DMS53 treated with DMSO at 0.1 percent for 48 hours (cell line): ENCODE results near the gene LRRC34.

ENCODE experiments used
- DNase-seq: peaks from one replicate; lab custom pipeline; 2025; ENCODE audit not compliant: unreplicated experiment; lab: John Stamatoyannopoulos, UW

LRRC34 gene

GRCh38 chr3:169815590-169816150 is 3.0 kb upstream of the LRRC34 start:
- no peak for DNase-seq

DNA sequence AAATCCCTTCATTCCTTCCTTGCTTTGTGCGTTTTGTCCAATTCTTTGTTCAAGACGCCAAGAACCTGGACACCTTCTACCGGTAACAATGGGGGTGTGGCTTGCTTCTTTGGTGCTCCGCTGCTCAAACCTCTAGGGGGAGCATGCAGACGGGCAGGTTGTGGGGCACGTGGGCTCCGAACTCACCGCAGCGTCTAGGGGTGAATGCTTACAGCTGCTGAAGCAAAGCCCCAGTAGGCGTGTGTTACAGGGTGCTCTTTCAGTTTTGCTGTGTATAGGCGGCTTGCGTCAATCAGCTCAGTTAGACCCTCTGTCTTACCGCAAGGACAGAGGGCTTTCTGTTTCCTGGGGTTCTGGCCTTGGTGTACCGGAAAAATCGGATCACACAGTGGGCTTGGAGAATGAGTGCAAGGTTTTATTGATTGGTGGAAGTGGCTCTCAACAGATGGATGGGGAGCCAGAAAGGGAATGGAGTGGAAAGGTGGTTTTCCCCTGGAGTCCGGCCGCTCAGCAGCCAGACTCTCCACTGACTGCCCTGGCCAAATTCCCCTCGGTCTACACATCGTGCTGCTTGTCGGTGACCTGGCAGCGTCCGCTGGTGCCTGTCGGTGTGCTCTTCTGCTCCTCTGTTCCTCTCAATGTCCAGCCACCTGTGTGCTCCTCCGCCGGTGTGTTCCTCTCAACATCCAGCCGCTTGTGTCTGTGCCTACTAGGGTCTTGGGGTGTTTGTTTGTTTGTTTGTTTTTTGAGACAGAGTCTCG is 1.2 kb upstream of the LRRC34 start:
- peak; percentile 57 for DNase-seq

DNA sequence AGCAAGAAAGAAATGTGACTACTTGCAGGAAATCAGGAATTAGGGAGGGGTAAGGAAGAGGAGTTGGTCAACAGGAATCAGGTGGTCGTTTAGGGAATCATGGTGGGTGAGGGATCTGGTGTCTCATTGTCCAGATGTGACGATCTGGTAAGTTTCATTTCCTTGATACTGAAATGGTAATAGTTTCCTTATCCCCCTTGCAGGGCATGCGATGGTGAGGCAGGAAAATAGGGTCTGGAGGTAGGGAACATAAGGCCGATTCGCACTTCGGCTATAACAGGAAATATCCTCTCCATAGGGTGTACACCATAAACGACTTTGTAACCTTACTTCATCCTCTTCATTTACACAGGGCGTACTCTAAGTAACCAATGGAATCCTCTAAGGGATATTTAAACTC is 574 bp upstream of the LRRC34 start:
- DNase-seq: peak; percentile 40

DNA sequence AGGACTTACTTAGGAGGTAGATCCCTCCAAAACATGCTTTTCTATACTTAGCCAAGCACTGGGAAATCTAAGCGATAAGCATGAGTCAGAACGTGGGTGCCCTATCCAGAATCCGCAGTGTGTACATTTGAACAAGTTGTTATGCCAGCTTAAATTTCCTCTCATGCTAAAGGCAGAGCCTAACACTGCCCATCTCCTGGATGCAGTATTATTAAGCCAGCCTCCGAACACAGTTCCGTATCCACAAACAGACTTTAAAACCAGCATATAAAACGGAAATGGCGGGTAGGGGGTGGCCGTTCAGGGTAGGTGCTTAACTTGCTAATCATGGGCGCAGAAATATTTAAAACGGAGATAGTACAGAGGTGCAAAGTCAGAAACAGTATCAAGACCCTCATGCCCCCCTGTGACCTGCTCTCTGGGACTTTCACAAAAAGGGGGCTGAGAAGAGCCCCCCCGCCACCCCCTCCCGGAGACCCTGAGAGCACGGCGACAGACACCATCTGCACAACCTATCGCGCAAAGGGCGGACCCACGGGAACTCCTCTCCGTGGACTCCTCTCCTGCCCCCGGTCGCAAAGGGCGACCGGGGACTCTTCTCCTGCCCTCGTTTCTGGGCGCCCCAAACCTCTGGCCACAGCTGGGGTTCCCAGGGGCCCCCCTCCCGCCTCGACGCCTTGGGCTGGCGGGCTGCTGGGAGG is 923 bp downstream of the LRRC34 start:
- peak; percentile 50 for DNase-seq

DNA sequence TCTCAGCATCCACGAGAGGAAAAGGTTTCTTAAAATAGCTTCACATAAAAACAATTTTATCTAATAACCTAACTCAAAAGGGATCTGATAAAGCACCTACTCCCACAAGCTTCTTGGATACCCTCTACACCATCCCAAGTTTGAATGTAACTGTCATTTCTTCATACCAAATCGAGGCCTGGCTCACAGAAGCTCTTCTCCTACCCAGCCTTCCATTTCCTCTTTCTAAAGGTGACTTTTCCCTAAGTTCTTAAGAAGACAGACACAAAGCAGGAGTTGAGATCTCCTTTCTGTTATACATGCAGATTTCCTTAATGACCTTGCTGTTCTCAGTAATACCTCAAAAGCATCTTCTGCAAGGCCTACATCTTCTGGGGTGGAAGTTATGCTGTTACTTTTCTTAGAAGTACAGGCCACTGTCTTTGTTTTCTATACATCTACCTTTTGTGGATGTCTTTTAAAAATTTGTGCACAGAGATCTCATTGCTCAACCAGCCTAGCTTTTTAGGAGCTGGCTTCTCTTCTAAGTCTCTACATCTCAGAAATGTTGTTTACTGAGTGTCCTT is 3.4 kb downstream of the LRRC34 start:
- no peak for DNase-seq

- DNase-seq: no peak
Observed at GRCh38 chr3:169804681-169805080, 8.0 kb downstream of the LRRC34 start.

GRCh38 chr3:169792359-169792758 is 20.3 kb downstream of the LRRC34 start:
- no peak for DNase-seq

GRCh38 chr3:169790687-169791429 is 21.8 kb downstream of the LRRC34 start:
- DNase-seq: no peak

GRCh38 chr3:169790219-169790618 is 22.5 kb downstream of the LRRC34 start:
- DNase-seq: no peak

- DNase-seq: no peak
Observed at GRCh38 chr3:169787791-169788190, 24.9 kb downstream of the LRRC34 start.

GRCh38 chr3:169787120-169787519 is 25.6 kb downstream of the LRRC34 start:
- no peak for DNase-seq

- DNase-seq: no peak
Observed at GRCh38 chr3:169781209-169781855, 31.4 kb downstream of the LRRC34 start.

DNA sequence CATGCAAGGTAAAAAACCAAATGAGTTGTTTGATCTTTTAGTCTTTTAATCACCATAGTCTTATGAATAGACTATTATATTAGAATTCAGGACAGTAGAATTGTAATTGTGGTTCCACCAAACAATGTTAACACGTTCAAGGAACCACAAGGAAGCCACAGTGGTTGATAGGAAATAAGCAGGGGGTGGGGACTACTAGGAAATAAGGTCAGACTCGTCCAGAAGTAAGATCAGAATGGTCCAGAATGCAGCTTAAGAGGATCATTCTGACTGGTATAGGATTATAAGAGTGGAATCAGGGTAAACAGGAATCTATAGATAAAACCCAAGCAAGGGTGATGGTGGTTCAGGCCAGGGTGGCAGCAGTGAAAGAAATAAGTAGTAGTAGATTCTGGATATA is 32.0 kb downstream of the LRRC34 start:
- DNase-seq: no peak

- no peak for DNase-seq
Observed at GRCh38 chr3:169777822-169778221, 34.9 kb downstream of the LRRC34 start.

- no peak for DNase-seq
Observed at GRCh38 chr3:169774186-169774585, 38.5 kb downstream of the LRRC34 start.

DNA sequence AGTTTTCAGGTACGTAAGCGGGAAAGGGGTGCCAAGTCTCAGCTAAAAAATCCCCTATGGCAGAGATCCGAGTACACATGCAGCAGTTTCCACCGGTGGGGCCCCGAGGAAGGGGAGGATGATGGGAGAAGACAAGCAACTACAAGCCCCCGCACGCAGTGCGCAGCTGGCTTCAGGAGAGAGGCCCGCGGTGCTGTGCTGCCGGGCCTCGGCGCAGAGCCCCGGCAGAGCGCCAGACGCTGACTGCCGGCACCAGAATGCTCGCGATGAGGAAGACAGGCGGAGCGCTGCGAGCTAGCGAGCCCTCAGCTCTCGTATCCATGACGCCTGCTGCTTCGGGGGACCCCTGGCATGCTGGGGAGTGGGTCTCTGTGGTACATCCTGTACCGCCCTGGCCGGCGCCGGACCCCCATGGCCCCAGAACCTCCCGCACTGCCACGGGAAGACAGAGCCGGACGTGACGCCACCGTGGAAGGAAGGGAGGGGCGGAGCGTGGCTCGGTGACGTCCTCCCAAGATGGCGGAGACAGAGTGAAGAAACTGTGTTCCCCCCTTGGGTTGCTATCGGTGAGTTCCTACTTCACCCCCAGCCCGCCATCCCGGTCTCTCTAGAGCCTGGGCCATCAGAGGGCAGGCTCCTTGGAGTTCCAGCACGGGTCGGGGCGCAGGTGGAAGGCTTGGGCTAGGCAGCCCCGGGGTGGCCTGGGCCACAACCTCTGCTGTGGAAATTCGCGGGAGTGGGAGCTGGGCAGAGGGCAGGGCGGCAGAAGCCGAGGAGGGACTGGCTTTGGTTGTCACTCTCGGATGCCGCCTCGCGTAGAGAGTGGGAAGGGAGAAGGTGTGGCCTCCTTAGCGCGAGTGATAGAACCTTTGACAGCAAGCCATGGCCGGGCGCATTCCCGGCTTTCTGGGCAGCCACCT is 39.5 kb downstream of the LRRC34 start, which contains the start of gene MYNN:
Gene MYNN (plus strand): TSS at position 500 of the 920 bp plus-strand sequence. CDS start 900 bp downstream, outside the sequence.
- peak; percentile 50 for DNase-seq

DNA sequence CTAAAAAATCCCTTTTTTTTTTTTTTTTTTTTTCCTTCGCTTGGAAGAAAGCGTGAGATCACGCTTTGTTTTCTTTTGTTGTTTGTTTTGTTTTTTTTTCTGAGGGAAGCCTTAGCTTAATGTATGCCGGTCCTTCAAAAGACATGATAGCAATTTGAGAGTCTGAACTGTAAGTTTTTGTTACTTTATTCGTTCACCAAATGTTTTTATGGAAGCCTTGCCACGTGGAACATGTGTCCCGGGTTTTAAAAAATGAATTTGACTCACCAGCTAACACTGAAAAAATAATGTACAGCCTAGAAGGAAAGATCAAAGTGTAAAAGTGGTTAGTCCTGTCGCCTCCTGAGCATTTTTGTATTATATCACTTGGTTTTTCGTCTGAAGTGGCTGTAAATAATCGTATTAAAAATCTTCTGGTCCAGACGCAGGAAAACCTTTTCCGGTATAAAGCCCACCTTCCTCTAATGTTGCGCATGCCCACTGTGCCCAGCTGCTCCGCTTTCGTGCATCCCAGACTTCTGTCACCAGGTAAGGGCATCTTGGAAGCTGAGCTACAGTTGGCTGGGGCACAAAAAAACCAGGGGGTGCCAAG is 40.3 kb downstream of the LRRC34 start:
- DNase-seq: peak; percentile 78

- DNase-seq: peak; percentile 73
Observed at GRCh38 chr3:169771497-169772304, 41.0 kb downstream of the LRRC34 start.
